ENCODE measurements around the gene NUCB1.

NUCB1 gene

DNA sequence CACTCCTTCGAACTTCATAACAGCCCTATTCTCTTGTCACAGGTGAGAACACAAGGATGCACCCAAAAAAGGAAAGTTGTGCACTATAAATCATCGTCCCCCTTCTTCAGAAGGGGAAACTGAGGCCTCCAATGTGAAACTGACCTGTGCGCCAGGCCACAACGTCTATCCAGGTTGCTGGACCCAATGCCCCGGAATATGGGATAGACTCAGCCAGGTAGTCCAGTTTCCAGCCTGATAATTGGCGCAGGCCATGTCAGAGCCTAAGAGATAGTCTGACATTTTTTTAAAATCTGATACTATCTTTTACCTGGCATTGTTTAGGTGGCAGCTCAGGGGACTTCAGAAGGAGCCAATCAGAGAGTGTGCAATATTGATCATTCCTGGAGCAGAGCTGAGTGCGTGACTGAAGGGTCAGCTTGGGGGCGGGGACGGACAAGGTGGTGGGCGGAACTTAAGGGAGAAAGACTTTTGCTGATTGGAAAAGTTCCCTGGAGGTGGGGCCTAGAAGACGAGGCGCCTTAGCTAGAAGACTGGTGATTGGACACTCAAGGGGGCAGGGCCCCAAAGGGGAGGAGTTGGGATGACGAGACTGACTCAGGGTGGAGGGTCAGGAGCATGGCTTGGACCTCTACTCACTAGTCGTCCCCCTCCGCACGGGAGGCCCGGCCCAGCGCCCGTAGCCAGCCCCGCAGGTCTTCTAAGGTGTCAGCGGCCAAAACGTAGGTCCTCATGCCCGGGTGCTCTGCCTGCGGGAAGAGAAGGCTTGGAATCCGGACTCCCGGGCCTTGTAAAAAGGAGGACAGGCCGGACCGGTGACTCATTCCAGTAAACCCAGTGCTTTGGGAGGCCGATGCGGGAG is 40.2 kb upstream of the NUCB1 start:
- TF ChIP-seq, protein P1, sequence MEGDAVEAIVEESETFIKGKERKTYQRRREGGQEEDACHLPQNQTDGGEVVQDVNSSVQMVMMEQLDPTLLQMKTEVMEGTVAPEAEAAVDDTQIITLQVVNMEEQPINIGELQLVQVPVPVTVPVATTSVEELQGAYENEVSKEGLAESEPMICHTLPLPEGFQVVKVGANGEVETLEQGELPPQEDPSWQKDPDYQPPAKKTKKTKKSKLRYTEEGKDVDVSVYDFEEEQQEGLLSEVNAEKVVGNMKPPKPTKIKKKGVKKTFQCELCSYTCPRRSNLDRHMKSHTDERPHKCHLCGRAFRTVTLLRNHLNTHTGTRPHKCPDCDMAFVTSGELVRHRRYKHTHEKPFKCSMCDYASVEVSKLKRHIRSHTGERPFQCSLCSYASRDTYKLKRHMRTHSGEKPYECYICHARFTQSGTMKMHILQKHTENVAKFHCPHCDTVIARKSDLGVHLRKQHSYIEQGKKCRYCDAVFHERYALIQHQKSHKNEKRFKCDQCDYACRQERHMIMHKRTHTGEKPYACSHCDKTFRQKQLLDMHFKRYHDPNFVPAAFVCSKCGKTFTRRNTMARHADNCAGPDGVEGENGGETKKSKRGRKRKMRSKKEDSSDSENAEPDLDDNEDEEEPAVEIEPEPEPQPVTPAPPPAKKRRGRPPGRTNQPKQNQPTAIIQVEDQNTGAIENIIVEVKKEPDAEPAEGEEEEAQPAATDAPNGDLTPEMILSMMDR (IDR thresholded peaks at IDR 0.05; ENCODE audit: low read depth, low read length), result no peak
- H3K4me3 ChIP-seq (ENCODE audit: low read depth, low read length), result no peak overlapping the region

DNA sequence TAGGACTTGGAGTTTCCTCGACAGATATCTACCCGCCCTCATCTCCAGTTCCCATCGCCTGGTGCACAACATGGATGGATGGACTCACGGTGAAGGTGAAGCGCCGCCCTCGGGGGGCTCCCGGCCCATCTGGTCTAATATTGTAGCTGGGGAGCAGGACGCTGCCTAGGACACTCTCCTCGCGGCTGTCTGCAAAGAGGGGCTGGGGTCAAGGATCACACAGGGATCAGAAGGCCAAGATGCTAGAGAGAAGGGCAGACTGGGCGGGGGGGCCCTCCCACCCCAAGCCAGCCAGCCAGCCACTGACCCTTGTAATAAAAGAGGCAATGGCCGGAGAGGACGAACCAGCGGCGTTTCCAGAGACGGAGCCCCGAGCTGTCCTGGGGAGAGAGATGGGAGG is 38.8 kb upstream of the NUCB1 start:
- TF ChIP-seq, protein P1 (IDR thresholded peaks at IDR 0.05; ENCODE audit: low read depth, low read length), result no peak
- H3K4me3 ChIP-seq (ENCODE audit: low read depth, low read length), result no peak overlapping the region

DNA sequence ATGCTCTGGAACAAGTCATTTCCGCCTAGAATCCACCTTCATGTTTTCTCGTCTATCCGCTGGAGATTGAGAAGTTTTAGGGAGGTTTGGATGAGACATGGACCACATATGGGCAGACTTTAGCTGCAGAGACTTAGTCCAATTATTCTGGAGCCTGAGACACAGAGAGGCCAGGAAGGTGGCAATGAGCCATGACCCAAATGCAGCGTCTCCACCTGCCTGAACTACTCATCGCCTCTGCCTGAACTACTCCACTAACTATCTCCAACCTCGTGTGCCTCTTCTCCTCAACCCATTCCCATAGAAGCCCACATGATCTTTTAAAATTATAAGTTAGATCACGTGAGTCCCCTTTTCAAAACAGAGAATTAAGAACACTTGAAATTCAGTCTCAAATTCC is 37.3 kb upstream of the NUCB1 start:
- no peak overlapping the region for H3K4me3 ChIP-seq (ENCODE audit: low read depth, low read length)
- TF ChIP-seq, protein P1 (IDR thresholded peaks at IDR 0.05; ENCODE audit: low read depth, low read length), result no peak

GRCh38 chr19:48866692-48867091 is 33.4 kb upstream of the NUCB1 start:
- H3K4me3 ChIP-seq (ENCODE audit: low read depth, low read length), result no peak overlapping the region
- TF ChIP-seq, protein P1 (IDR thresholded peaks at IDR 0.05; ENCODE audit: low read depth, low read length), result no peak

- TF ChIP-seq, protein P1 (IDR thresholded peaks at IDR 0.05; ENCODE audit: low read depth, low read length), result no peak
- H3K4me3 ChIP-seq (ENCODE audit: low read depth, low read length), result peak overlapping the region; percentile 64
Measured at GRCh38 chr19:48867123-48867745, 32.9 kb upstream of the NUCB1 start.

DNA sequence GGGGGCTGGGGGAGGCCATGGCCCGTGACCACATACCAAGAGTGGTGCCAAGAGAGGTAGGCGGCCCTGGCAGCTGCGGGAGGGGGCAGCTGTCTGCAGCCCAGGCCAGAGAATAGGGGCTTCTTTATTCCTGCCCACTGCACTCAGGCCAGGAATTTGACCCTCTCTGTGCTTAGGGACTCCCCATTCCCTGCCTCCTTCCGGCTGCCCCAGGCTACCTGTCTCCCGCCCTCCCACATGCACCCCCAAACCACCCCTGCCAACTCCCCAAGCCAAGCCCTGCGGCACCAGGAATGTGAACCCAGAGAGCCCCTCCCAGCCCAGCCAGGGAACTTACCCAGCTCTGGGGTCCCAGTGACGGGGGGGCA is 32.4 kb upstream of the NUCB1 start:
- TF ChIP-seq, protein P1 (IDR thresholded peaks at IDR 0.05; ENCODE audit: low read depth, low read length), result no peak
- H3K4me3 ChIP-seq (ENCODE audit: low read depth, low read length), result peak overlapping the region; percentile 64
